H9 (cell line): ENCODE results near the gene UTS2B. TPM values are rescaled to one million over a fixed set of nuclear protein-coding genes. Genes with fewer than 3 reads are reported as not detected.

ENCODE experiments used
- DNase-seq: peaks from one replicate; pipeline ENCODE4 v3.0.0-alpha.2; 2017
- H2AFZ ChIP-seq: one replicate; pipeline ENCODE4 v1.6.1; 2013; ENCODE audit warnings: mild to moderate bottlenecking, low read length, control low read depth, moderate library complexity
- H2AK5ac ChIP-seq: 2 replicates; pipeline ENCODE4 v1.6.1; 2013; ENCODE audit warnings: low read length, control low read depth, mixed read lengths; ENCODE audit not compliant: insufficient read length
- H2BK120ac ChIP-seq: one replicate; pipeline ENCODE4 v1.6.1; 2013; ENCODE audit warnings: low read depth, mild to moderate bottlenecking, low read length, control low read depth, inconsistent platforms; ENCODE audit not compliant: poor library complexity, severe bottlenecking
- H2BK12ac ChIP-seq: 2 replicates; pipeline ENCODE4 v1.6.1; 2013; ENCODE audit warnings: low read length, control low read depth, mixed read lengths, low read depth; ENCODE audit not compliant: insufficient read length
- H2BK15ac ChIP-seq: 2 replicates; pipeline ENCODE4 v1.6.1; 2013; ENCODE audit warnings: low read depth, low read length, control low read depth
- H2BK20ac ChIP-seq: one replicate; pipeline ENCODE4 v1.6.1; 2013; ENCODE audit warnings: low read depth, mild to moderate bottlenecking, low read length, control low read depth, inconsistent platforms; ENCODE audit not compliant: poor library complexity, severe bottlenecking
- H2BK5ac ChIP-seq: 2 replicates; pipeline ENCODE4 v1.6.1; 2013; ENCODE audit warnings: low read length, control low read depth, mixed read lengths; ENCODE audit not compliant: insufficient read length
- H3K14ac ChIP-seq: 2 replicates; pipeline ENCODE4 v1.6.1; 2013; ENCODE audit warnings: low read length, control low read depth; ENCODE audit not compliant: insufficient read depth
- H3K18ac ChIP-seq: 2 replicates; pipeline ENCODE4 v1.6.1; 2013; ENCODE audit warnings: low read depth, mild to moderate bottlenecking, mixed read lengths, low read length, control low read depth; ENCODE audit not compliant: insufficient read length
- H3K23ac ChIP-seq: 2 replicates; pipeline ENCODE4 v1.6.1; 2013; ENCODE audit warnings: low read length, control low read depth, mixed read lengths, low read depth; ENCODE audit not compliant: insufficient read length
- H3K23me2 ChIP-seq: 2 replicates; pipeline ENCODE4 v1.6.1; 2013; ENCODE audit warnings: low read depth, mild to moderate bottlenecking, mixed read lengths, low read length, control low read depth; ENCODE audit not compliant: insufficient read length, poor library complexity, severe bottlenecking
- H3K27ac ChIP-seq: 2 replicates; pipeline ENCODE4 v1.5.1; 2013; ENCODE audit warnings: low read length, control low read depth, mixed read lengths, low read depth; ENCODE audit not compliant: insufficient read length
- H3K27me3 ChIP-seq: 2 replicates; pipeline ENCODE4 v1.6.1; 2013; ENCODE audit warnings: low read length, control low read depth, inconsistent platforms; ENCODE audit not compliant: insufficient read depth
- H3K4ac ChIP-seq: 2 replicates; pipeline ENCODE4 v1.6.1; 2013; ENCODE audit warnings: low read depth, mild to moderate bottlenecking, control low read depth, inconsistent platforms, low read length, moderate library complexity
- H3K4me1 ChIP-seq: 2 replicates; pipeline ENCODE4 v1.6.1; 2013; ENCODE audit warnings: low read length, control low read depth, inconsistent platforms; ENCODE audit not compliant: insufficient read depth
- H3K4me2 ChIP-seq: 2 replicates; pipeline ENCODE4 v1.6.1; 2013; ENCODE audit warnings: low read length, control low read depth, mixed read lengths; ENCODE audit not compliant: insufficient read length, insufficient read depth
- H3K56ac ChIP-seq: 2 replicates; pipeline ENCODE4 v1.6.1; 2013; ENCODE audit warnings: low read depth, mild to moderate bottlenecking, mixed read lengths, low read length, control low read depth; ENCODE audit not compliant: insufficient read length
- H3K79me1 ChIP-seq: 2 replicates; pipeline ENCODE4 v1.6.1; 2013; ENCODE audit warnings: low read depth, mild to moderate bottlenecking, moderate library complexity, low read length, control low read depth, inconsistent platforms; ENCODE audit not compliant: insufficient read depth, poor library complexity, severe bottlenecking
- H3K79me2 ChIP-seq: 2 replicates; pipeline ENCODE4 v1.6.1; 2013; ENCODE audit warnings: low read length, control low read depth, inconsistent platforms; ENCODE audit not compliant: insufficient read depth
- H3K9ac ChIP-seq: 2 replicates; pipeline ENCODE4 v1.6.1; 2013; ENCODE audit warnings: low read length, control low read depth, mixed read lengths; ENCODE audit not compliant: insufficient read length; ENCODE audit errors: extremely low read depth
- H3K9me3 ChIP-seq: one replicate; pipeline ENCODE4 v1.6.1; 2013; ENCODE audit warnings: low read depth, low read length, inconsistent platforms; ENCODE audit not compliant: control insufficient read depth
- H3T11ph ChIP-seq: one replicate; pipeline ENCODE4 v1.6.1; 2013; ENCODE audit warnings: mild to moderate bottlenecking, low read length, control low read depth, inconsistent platforms
- H4K20me1 ChIP-seq: one replicate; pipeline ENCODE4 v1.6.1; 2013; ENCODE audit not compliant: control insufficient read depth, insufficient read length, insufficient read depth
- H4K5ac ChIP-seq: 2 replicates; pipeline ENCODE4 v1.6.1; 2013; ENCODE audit warnings: low read depth, mild to moderate bottlenecking, mixed read lengths, low read length, control low read depth; ENCODE audit not compliant: insufficient read length
- H4K8ac ChIP-seq: replicated peaks from 2 replicates; pipeline ENCODE4 v1.6.1; 2013; ENCODE audit warnings: low read length, control low read depth, mixed read lengths, low read depth; ENCODE audit not compliant: insufficient read length
- H4K91ac ChIP-seq: 2 replicates; pipeline ENCODE4 v1.6.1; 2013; ENCODE audit warnings: low read depth, mild to moderate bottlenecking, moderate library complexity, mixed read lengths, low read length, control low read depth; ENCODE audit not compliant: insufficient read length
- H3K27ac Mint-ChIP-seq, 3 experiments: 2 replicates in 2 of 3; 3 replicates in 1 of 3; pipeline ENCODE4 v1.8.0; 2020 to 2021; ENCODE audit warnings: mixed read lengths in 3 of 3, mild to moderate bottlenecking in 1 of 3, moderate library complexity in 1 of 3
- H3K27me3 Mint-ChIP-seq: 2 replicates; pipeline ENCODE4 v1.8.0; 2021; ENCODE audit warnings: low read depth, mild to moderate bottlenecking, moderate library complexity, mixed read lengths
- H3K36me3 Mint-ChIP-seq, 3 experiments: 2 replicates in 2 of 3; 3 replicates in 1 of 3; pipeline ENCODE4 v1.8.0; 2020 to 2021; ENCODE audit warnings: low read depth in 3 of 3, mixed read lengths in 3 of 3; ENCODE audit not compliant: insufficient read depth in 1 of 3
- H3K4me1 Mint-ChIP-seq, 2 experiments: 2 replicates each; pipeline ENCODE4 v1.8.0; 2020; ENCODE audit warnings: mixed read lengths in 2 of 2
- H3K4me3 Mint-ChIP-seq, 2 experiments: 2 replicates in 1 of 2; 3 replicates in 1 of 2; pipeline ENCODE4 v1.8.0; 2020 to 2021; ENCODE audit warnings: mild to moderate bottlenecking in 2 of 2, mixed read lengths in 2 of 2, moderate library complexity in 1 of 2
- H3K9me3 Mint-ChIP-seq, 2 experiments: 2 replicates in 1 of 2; 3 replicates in 1 of 2; pipeline ENCODE4 v1.8.0; 2020; ENCODE audit warnings: mild to moderate bottlenecking in 2 of 2, mixed read lengths in 2 of 2, moderate library complexity in 1 of 2
- total RNA-seq: library from RNA; stranded (reverse); gene quantifications from 2 replicates; pipeline ENCODE4 v1.2.1, GENCODE V29; 2021
- TF ChIP-seq, protein P1 (sequence below): fragments of 200-600 bp; sonication (generic); conservative IDR thresholded peaks from 3 replicates; pipeline ENCODE4 v1.8.0; 2021; ENCODE audit warnings: antibody characterized with exemption, mild to moderate bottlenecking

The UTS2B gene
- total RNA-seq, 1 experiment from 2014 or later: 0.09 TPM

DNA sequence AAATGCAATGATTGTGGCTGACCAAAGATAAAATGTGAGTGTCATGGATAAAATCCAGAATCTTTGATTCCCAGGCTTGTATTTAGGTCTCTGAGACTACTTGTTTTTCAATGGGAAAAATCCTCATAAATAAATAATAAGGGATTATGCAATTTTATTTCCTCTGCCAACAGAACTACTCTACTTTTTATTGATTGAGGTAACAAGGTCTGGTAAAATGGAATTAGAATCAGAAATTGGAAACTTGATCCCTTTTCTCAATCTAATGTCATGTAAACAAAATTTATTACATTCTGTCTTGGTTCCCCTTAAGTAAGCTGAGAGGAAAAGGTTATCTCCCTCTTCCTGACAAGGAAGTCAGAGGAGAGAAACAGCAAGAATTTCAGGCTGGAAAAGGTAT, 49.4 kb downstream of the UTS2B start:
- H3K23me2 ChIP-seq: no peaks in the 10 kb centered on the region
- Mint-ChIP-seq H3K9me3 (no peaks in the 10 kb centered on the region), H3K36me3 (no peaks in the 10 kb centered on the region), H3K27ac (no peak overlapping the region), H3K4me1 (no peaks in the 10 kb centered on the region), H3K27me3 (no peaks in the 10 kb centered on the region), H3K4me3 (no peak overlapping the region)
- no peaks in the 10 kb centered on the region for H3K27me3 ChIP-seq
- no peak overlapping the region for H3T11ph ChIP-seq
- H2BK20ac ChIP-seq: no peak overlapping the region
- H2AK5ac ChIP-seq: no peak overlapping the region
- no peak overlapping the region for H2BK15ac ChIP-seq
- no peak overlapping the region for H3K27ac ChIP-seq
- H3K18ac ChIP-seq: no peak overlapping the region
- DNase-seq: no peak
- H4K91ac ChIP-seq: no peak overlapping the region
- H3K56ac ChIP-seq: no peak overlapping the region
- H3K79me1 ChIP-seq: no peaks in the 10 kb centered on the region
- H3K79me2 ChIP-seq: no peaks in the 10 kb centered on the region
- no peak overlapping the region for H3K23ac ChIP-seq
- H4K8ac ChIP-seq: no peak overlapping the region
- no peak overlapping the region for H2AFZ ChIP-seq
- H2BK120ac ChIP-seq: no peak overlapping the region
- H2BK12ac ChIP-seq: no peak overlapping the region
- TF ChIP-seq, protein P1, sequence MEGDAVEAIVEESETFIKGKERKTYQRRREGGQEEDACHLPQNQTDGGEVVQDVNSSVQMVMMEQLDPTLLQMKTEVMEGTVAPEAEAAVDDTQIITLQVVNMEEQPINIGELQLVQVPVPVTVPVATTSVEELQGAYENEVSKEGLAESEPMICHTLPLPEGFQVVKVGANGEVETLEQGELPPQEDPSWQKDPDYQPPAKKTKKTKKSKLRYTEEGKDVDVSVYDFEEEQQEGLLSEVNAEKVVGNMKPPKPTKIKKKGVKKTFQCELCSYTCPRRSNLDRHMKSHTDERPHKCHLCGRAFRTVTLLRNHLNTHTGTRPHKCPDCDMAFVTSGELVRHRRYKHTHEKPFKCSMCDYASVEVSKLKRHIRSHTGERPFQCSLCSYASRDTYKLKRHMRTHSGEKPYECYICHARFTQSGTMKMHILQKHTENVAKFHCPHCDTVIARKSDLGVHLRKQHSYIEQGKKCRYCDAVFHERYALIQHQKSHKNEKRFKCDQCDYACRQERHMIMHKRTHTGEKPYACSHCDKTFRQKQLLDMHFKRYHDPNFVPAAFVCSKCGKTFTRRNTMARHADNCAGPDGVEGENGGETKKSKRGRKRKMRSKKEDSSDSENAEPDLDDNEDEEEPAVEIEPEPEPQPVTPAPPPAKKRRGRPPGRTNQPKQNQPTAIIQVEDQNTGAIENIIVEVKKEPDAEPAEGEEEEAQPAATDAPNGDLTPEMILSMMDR: no peak
- H4K20me1 ChIP-seq: no peaks in the 10 kb centered on the region
- no peak overlapping the region for H2BK5ac ChIP-seq
- H4K5ac ChIP-seq: no peak overlapping the region
- no peak overlapping the region for H3K14ac ChIP-seq
- no peak overlapping the region for H3K9ac ChIP-seq
- H3K4me2 ChIP-seq: no peak overlapping the region
- H3K9me3 ChIP-seq: no peaks in the 10 kb centered on the region
- H3K4ac ChIP-seq: no peak overlapping the region
- H3K4me1 ChIP-seq: no peaks in the 10 kb centered on the region
